Hematopoietic multipotent progenitor cell treated with erythropoietin and hydrocortisone succinate and interleukin-3 and kit ligand, for 8 days (in vitro differentiated cells): ENCODE data around the gene OR52K2.
"Not testable (repeated sequence)": the region's sequence is repeated elsewhere in the genome, so short reads cannot be mapped to it uniquely, and the experiment has no call there.

Source experiments
- DNase-seq: peaks from one replicate; pipeline ENCODE4 v3.0.0-alpha.2; 2015

Gene OR52K2

DNA sequence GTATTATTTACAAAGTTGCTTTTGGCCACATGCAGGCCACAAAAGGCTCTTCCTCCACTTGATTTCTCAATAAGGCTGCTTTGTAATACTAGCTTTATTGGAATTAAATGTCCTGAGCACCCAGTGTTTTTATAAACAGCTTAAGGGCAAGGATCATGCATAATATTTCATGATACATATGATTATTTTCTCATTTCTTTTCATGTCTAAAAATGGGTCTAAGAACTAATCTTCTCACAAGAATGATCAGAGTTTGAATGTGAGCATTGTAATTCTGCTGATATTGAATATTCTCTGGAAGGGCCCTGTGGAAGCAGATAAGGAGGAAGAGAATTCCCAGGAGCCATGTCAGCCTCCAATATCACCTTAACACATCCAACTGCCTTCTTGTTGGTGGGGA is at the start of gene OR52K2:
Gene OR52K2 (plus strand): TSS at position 301 of the 400 bp plus-strand sequence. CDS start 45 bp downstream, at position 346.
- DNase-seq = no peak

DNA sequence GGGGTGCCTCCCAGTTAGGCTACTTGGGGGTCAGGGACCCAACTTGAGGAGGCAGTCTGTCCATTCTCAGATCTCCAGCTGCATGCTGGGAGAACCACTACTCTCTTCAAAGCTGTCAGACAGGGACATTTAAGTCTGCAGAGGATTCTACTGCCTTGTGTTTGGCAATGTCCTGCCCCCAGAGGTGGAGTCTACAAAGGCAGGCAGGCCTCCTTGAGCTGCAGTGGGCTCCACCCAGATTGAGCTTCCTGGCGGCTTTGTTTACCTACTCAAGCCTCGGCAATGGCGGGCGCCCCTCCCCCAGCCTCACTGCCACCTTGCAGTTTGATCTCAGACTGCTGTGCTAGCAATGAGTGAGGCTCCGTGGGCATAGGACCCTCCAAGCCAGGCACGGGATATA is 42.9 kb upstream of the OR52K2 start:
- not testable (repeated sequence) for DNase-seq

- no peak for DNase-seq
Observed at GRCh38 chr11:4416306-4416705, 32.8 kb upstream of the OR52K2 start.

DNA sequence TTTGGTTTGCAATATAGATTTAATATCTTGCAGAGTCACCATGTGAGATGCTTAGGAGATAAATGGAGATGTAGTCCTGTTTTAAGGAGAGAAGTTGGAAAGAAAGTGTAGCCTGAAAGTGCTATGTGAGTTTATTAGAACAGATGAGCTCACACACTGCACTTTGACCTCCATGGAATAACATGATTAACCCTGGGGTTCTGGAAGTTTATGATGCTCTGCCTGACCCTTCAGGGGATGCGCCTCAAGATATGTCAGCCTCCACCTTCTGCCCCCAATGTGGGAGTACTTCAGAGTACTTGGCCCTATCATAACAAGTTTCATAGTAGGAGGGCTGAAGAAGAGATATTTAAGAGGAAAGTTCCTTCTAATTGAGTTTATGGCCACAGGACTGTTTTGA is 32.3 kb upstream of the OR52K2 start:
- DNase-seq = no peak

DNA sequence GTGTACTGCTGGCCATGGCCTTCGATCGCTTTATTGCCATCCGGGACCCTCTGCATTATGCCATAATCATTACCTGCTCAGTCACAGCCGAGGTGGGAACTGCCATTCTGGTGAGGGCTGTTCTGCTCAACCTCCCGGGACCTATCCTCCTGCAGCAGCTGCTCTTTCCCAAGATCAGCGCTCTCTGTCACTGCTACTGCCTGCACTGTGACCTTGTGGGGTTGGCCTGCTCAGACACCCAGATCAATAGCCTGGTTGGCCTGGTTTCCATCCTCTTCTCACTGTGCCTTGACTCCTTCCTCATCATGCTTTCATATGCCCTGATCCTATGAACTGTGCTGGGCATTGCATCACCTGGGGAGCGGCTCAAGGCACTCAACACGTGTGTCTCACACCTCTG is 30.7 kb upstream of the OR52K2 start:
- no peak for DNase-seq

GRCh38 chr11:4430051-4430450 is 19.0 kb upstream of the OR52K2 start:
- DNase-seq = no peak

GRCh38 chr11:4433856-4434255 is 15.2 kb upstream of the OR52K2 start:
- no peak for DNase-seq

- no peak for DNase-seq
Observed at GRCh38 chr11:4436411-4436810, 12.7 kb upstream of the OR52K2 start.

DNA sequence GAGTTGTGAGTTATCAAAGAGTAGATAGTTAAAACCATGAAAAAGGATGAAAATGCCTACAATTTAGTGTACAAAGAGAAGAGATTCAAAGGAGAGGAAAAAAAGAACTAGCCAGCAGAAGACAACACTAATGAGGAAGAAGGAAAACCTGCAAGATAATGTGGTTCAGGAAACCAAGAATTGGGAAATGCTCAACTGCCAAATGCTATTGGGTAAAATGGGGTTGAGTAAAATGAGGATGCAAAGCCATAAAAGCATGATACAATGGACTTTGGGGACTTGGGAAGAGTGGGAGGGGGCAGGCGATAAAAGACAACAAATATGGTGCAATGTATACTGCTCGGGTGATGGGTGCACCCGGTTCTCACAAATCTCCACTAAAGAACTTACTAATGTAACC is 7.6 kb upstream of the OR52K2 start:
- no peak for DNase-seq

DNA sequence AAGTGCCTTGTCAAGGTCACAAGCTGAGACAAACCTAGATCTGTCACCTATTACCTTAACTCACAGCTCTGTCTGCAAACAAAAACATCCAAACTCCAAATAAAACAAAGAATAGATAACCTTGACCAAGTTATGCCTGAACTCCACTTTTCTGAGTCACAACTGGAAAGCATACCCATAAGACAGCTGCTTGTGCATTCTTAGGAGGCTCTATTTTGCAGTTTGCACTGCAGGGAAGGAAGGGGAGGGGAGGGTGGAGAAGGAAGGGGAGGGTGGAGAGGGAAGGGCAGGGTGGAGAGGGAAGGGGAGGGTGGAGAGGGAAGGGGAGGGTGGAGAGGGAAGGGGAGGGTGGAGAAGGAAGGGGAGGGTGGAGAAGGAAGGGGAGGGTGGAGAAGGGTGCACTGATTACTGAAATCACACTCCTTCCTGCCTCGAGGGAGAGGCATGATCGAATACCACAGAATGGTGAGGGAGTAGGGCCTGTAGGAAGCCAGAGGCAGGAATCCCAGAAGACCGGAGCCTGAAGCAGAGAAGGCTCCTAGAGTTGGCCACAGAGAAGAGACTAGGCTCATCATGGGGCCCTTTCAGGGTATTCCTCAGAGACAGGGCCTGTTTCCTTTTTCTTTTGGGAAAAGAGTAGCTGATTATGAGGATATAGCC is 5.7 kb upstream of the OR52K2 start:
- DNase-seq = no peak

GRCh38 chr11:4453118-4453517 is 4.0 kb downstream of the OR52K2 start:
- no peak for DNase-seq

DNA sequence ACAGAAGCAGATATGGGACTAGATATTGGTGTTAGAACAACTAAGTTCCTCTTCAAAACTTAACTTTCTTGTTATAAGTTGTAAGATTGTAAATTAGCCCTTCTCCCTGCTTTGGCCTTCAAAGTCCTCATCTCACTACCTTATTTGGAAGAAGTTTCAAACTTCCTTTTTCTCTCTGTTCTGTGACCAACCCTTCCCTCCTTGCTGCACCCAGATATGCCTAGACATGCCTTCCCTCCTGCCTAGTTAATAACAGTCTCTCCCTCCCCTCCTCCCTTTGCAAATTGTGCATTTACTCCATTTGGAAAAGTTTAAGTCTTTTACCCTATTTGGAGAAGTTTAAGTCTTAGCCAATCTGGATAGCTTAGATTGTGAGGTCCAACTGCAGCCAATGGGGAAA is 4.9 kb downstream of the OR52K2 start:
- DNase-seq = no peak

GRCh38 chr11:4455419-4455818 is 6.3 kb downstream of the OR52K2 start:
- peak; percentile 2 for DNase-seq

- DNase-seq = no peak
Observed at GRCh38 chr11:4459500-4459899, 10.4 kb downstream of the OR52K2 start.

GRCh38 chr11:4460151-4460550 is 11.1 kb downstream of the OR52K2 start:
- DNase-seq = no peak

GRCh38 chr11:4464216-4465159 is 15.4 kb downstream of the OR52K2 start:
- peak; percentile 4 for DNase-seq

- no peak for DNase-seq
Observed at GRCh38 chr11:4465407-4465806, 16.3 kb downstream of the OR52K2 start.

GRCh38 chr11:4466131-4466870 is 17.2 kb downstream of the OR52K2 start:
- DNase-seq = no peak

- no peak for DNase-seq
Observed at GRCh38 chr11:4466871-4467442, 17.9 kb downstream of the OR52K2 start.

GRCh38 chr11:4467811-4468606 is 18.9 kb downstream of the OR52K2 start:
- no peak for DNase-seq

- no peak for DNase-seq
Observed at GRCh38 chr11:4479644-4480043, 30.5 kb downstream of the OR52K2 start.

- no peak for DNase-seq
Observed at GRCh38 chr11:4480577-4481239, 31.6 kb downstream of the OR52K2 start.
